CD1c-positive myeloid dendritic cell (primary cell): ENCODE data around the gene PCNX4.

Experiments
- DNase-seq: peaks from one replicate; pipeline ENCODE4 v3.0.0-alpha.2; 2016; ENCODE audit errors: extremely low spot score

Gene PCNX4

GRCh38 chr14:60206249-60206670 lies 114.5 kb downstream of the PCNX4 start:
- DNase-seq: no peak

- peak; percentile 8 for DNase-seq
These were observed 115.3 kb downstream of the PCNX4 start for GRCh38 chr14:60206837-60207533.

GRCh38 chr14:60210703-60211102 lies 119.0 kb downstream of the PCNX4 start:
- DNase-seq: no peak

GRCh38 chr14:60211153-60211552 lies 119.4 kb downstream of the PCNX4 start:
- DNase-seq: no peak

- no peak for DNase-seq
These were observed 121.0 kb downstream of the PCNX4 start for GRCh38 chr14:60212503-60213371.

GRCh38 chr14:60214003-60214402 lies 122.3 kb downstream of the PCNX4 start:
- no peak for DNase-seq

GRCh38 chr14:60214415-60215126 lies 122.8 kb downstream of the PCNX4 start:
- DNase-seq: no peak

- DNase-seq: no peak
These were observed 123.4 kb downstream of the PCNX4 start for GRCh38 chr14:60215127-60215444.

- DNase-seq: no peak
These were observed 124.0 kb downstream of the PCNX4 start for GRCh38 chr14:60215520-60216420.

GRCh38 chr14:60217713-60218112 lies 126.0 kb downstream of the PCNX4 start:
- DNase-seq: no peak
